GM12801 (cell line): ENCODE measurements around the gene A1CF.

ENCODE experiments used
- TF ChIP-seq, protein P1 (sequence below): IDR thresholded peaks from one replicate; pipeline ENCODE4 v1.5.1; 2011; ENCODE audit warnings: control low read depth; ENCODE audit not compliant: insufficient read length; ENCODE audit errors: extremely low read depth

Gene A1CF

DNA sequence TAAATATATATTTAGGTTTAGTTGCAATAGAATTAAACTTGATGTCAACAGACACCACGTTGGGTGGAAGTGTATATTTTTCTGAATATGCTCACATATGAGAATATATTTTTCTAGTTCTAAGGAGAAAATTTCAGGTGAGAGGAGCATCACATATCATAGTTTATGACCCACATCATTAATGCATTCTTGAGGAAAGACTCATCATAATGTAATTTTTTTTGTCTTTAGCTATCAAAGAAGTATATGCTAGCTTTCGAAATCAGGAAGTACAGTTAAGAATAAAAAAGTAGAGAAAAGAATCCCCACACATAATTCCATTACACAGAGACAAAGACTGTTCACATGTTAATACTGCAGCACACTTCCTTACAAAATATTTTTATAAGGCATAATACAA, 30.4 kb downstream of the A1CF start:
- TF ChIP-seq, protein P1, sequence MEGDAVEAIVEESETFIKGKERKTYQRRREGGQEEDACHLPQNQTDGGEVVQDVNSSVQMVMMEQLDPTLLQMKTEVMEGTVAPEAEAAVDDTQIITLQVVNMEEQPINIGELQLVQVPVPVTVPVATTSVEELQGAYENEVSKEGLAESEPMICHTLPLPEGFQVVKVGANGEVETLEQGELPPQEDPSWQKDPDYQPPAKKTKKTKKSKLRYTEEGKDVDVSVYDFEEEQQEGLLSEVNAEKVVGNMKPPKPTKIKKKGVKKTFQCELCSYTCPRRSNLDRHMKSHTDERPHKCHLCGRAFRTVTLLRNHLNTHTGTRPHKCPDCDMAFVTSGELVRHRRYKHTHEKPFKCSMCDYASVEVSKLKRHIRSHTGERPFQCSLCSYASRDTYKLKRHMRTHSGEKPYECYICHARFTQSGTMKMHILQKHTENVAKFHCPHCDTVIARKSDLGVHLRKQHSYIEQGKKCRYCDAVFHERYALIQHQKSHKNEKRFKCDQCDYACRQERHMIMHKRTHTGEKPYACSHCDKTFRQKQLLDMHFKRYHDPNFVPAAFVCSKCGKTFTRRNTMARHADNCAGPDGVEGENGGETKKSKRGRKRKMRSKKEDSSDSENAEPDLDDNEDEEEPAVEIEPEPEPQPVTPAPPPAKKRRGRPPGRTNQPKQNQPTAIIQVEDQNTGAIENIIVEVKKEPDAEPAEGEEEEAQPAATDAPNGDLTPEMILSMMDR, result no peak

DNA sequence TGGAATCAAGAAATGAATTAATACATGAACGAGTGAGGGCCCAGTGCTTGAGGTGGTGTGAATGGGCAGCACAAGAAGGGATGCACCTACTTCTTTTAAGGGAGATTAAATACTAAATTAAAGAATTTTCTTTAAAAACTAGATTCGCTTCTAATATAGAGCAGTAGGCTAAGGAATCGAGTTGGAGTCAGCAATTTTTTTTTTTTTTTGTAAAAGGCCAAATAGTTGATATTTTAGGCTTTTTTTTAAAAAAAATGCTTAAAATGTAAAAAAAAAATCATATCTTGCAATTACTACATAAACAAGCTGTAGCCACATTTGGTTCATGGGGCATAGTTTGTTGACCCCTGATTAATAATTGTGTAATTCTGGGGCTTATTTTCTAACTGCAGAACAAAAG, 31.9 kb downstream of the A1CF start:
- TF ChIP-seq, protein P1, result no peak

DNA sequence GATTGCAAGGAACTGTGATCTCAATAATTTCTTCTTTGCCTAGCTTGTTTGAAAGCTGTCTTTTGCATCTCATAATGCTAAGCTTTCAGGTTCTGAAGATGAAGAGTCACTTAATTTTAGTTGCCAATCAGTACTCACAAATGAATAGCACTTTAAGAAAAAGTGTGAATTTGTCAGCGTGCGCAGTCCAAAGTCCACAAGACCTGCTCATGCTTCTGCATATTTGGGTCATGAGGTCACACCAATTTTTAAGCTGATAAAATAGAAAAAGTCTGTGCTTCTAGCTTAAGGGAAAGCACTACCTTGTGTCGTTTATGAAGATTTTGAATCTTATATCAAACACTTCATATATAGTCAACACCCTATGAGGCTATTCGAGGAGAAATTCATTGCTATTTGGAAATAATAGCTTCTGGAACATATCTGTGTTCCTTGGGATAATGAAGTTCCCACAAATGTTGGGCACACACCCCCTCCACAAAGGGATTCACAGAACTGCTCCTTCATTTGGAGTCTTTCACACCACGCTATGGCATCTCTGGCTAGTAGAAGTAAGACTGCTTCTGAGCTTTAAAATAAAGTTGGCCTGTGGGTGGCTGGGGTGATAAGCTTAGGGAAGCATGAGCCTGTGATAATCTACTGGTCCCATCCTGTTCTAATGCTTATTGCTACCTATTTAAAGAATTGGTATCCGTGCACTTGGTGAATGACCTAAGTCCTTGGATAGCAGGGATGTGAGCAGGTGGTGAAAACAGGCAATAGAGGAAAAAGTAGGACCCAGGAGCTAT, 33.3 kb downstream of the A1CF start:
- TF ChIP-seq, protein P1, result no peak

DNA sequence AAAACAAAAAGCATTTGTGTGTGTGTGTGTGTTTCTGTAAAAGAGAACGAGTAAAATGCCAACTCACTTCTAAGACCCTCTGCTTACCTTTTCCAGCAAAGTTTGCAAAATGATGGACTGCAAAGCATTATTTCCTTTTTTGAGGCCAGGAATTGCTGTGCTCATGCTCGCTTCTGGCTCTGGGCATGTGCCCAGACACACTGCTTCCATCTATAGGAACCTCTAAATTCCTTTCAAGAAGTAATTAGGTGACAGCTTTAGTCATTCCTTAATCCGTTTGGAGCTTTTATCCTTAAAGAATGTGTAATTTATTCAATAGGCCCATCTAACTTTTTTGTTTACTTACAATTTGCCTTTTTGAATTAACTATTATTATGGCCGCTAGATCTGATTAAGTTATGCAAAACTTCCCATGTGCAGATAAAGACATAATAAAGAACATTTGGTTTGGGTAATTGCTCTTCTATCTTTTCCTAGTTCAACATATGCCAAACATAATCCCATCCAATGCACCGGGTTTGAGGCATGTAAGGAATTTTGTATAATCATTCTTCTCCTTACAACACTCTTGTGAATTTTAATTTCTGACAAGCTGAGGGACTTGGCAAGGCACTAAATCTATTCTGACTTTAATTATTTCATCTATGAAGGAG, 34.7 kb downstream of the A1CF start:
- TF ChIP-seq, protein P1, result no peak

DNA sequence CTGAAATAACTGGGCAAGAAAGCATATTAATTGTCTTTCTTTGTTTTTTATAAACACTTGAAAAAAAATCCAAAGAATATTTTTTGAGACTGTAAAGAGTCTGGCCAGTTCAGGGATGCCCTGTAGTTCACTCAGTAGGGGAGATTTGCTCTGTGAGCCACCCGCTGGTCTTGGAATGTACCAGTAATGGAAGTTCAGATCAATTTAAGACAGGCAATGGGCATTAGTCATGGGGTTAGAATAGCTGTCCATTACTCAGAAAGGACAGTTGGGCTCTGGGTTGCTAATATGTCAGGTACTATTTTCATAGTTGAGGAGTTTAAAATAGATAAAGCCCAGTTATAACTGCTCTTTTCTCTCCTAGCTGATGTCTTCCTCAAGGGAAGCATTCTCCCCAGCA, 38.7 kb downstream of the A1CF start:
- TF ChIP-seq, protein P1, result no peak

DNA sequence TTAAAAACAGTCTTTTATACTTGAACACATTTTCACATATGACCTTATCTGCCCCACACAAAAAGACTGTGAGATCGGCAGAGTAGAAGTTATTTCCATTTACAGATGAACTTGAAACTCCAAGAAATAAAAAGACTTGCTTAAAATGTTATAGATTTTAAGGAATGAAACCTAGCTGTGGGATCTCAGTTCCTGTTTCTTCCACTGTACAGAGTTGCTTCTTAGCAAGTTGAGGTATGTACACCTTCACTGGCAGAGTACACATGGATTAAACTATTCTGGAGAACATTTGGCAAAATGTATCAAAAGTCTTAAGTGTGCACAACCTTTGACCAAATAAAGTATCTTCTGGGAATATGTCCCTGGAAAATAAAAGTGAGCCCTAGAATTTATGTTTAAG, 48.3 kb downstream of the A1CF start:
- TF ChIP-seq, protein P1, result no peak

DNA sequence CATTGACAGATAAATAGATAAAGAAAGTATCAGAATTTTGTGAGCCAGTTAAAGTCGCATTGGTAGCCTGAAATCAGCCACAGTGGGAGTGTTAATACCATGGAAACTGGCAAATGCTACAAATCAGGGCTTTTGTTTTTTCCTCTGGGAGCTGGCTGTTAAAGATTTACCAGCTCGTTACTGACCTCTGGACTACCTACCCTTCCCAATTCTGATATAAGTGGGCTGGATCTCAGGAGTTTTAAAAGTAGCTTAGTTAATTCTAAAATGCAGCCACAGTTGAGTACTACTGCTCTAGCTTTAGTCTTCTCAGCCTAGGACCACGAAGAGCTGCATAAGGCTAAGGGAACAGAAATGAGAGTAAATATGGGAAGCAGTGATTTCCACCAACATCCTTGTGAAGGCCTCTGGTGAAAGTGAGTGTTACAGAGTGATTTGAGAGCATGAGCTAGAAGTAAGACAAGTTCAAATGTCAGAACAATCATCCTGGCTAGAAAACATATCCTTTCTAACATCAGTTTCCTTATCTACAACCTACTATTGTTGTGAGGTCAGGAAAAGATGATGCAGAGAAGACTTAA, 53.2 kb downstream of the A1CF start:
- TF ChIP-seq, protein P1, result no peak
